ENCODE data around the gene SMAD2. TPM values are rescaled to one million over a fixed set of nuclear protein-coding genes. Genes with fewer than 3 reads are reported as not detected.

The SMAD2 gene
- polyA plus RNA-seq, 6 donors from 2014 or later, result 49.9 to 77.9 (median 61.0) TPM

- no peak for ATAC-seq (ENCODE audit: low read depth in 2 of 2)
- peaks cover 2 to 25% (median 8%) of the 10 kb centered on the region in 3 donors for H3K4me1 Mint-ChIP-seq
Measured at GRCh38 chr18:47881752-47882455, 48.6 kb downstream of the SMAD2 start.

DNA sequence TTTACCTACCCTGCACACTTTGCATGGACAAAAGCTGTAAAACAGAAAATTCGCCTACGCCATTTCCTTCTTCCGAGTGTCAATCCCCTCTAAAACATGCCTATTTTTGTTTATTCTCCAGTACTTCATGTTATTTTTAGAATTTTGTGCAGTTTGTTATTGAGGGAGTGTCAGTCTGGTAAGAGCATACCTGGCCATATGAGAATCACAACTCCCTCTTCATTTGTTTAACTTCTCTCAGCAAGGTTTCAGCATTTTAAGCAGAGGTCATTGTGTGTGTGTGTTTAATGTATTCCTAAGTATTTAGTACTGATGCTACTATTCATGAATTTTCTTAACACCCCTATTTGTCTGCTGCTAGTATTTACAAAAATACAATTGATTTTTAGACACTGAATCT is 49.4 kb downstream of the SMAD2 start:
- H3K4me1 Mint-ChIP-seq, result peaks cover 0 to 25% (median 8%) of the 10 kb centered on the region in 3 donors
- H3K9me3 Mint-ChIP-seq, result peaks cover 0 to 2% (median 0%) of the 10 kb centered on the region in 7 donors
- H3K27me3 Mint-ChIP-seq, result no peaks in the 10 kb centered on the region
- ATAC-seq (ENCODE audit: low read depth in 2 of 2), result no peak
- H3K27ac Mint-ChIP-seq, result no peak overlapping the region
- peaks cover 23 to 28% of the 10 kb centered on the region in 2 donors for H3K36me3 Mint-ChIP-seq
- no peak overlapping the region for H3K4me3 Mint-ChIP-seq
- no peak for DNase-seq

More at GRCh38 chr18:47881752-47882455, 48.6 kb downstream of the SMAD2 start:
- Mint-ChIP-seq H3K27ac (no peak overlapping the region), H3K27me3 (no peaks in the 10 kb centered on the region), H3K9me3 (peaks cover 0 to 2% (median 0%) of the 10 kb centered on the region in 7 donors), H3K4me3 (no peak overlapping the region), H3K36me3 (peaks cover 24 to 36% of the 10 kb centered on the region in 2 donors)
- no peak for DNase-seq

DNA sequence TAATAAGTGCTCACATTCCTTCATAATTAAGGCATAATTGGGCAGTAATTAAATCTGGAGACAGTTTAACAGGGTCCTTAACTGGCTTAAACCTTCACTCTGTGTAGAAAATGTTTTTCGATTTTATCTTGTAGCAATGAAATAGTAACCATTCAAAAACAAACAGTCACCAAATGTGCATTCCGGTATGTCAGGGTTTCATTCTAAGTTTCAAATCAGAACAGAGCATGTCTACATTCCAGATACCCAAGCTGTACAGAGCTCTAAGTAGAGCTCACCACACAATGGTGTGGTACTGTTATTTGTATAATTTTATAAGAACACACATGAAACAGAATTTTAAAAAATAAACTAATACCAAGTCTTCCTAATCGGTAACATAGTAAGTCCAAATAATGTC is 52.6 kb downstream of the SMAD2 start:
- Mint-ChIP-seq H3K27ac (no peak overlapping the region), H3K4me3 (no peak overlapping the region)

GRCh38 chr18:47876813-47877212 is 53.6 kb downstream of the SMAD2 start:
- ATAC-seq (ENCODE audit: low read depth in 2 of 2), result no peak
- Mint-ChIP-seq H3K27me3 (no peaks in the 10 kb centered on the region), H3K9me3 (peaks cover 0 to 2% (median 0%) of the 10 kb centered on the region in 7 donors), H3K4me3 (no peak overlapping the region), H3K4me1 (peaks cover 0 to 18% (median 11%) of the 10 kb centered on the region in 3 donors), H3K27ac (no peak overlapping the region), H3K36me3 (peaks cover 12 to 31% of the 10 kb centered on the region in 2 donors)
- DNase-seq, result no peak

More for the DNA sequence above, 52.6 kb downstream of the SMAD2 start:
- no peak for DNase-seq
- Mint-ChIP-seq H3K27me3 (no peaks in the 10 kb centered on the region), H3K9me3 (peaks cover 0 to 2% (median 0%) of the 10 kb centered on the region in 7 donors), H3K36me3 (peaks cover 12 to 31% of the 10 kb centered on the region in 2 donors), H3K4me1 (peaks cover 0 to 18% (median 11%) of the 10 kb centered on the region in 3 donors)
- ATAC-seq (ENCODE audit: low read depth in 2 of 2), result no peak

DNA sequence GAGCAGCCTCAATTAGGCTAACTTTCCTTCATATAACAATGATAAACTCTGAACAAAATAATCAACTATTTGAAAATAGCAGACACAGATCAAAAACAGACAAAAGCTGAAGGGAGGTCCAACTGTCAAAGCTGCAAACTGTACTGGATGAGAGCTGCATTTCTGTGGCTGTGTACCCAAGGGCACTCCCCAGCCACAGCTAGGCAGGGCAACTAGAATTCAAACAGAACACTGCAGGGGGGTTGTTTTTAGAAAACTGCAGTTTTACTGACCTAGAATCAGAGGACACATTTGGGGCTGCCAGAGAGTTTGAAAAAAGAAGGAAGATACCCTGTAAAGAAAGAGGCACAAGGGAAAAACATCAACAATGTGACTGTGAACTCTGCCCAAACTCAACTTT is 56.8 kb downstream of the SMAD2 start:
- Mint-ChIP-seq H3K4me3 (no peak overlapping the region), H3K9me3 (no peaks in the 10 kb centered on the region), H3K36me3 (peaks cover 0 to 21% of the 10 kb centered on the region in 2 donors), H3K27ac (no peak overlapping the region), H3K27me3 (no peaks in the 10 kb centered on the region), H3K4me1 (peaks cover 0 to 17% (median 3%) of the 10 kb centered on the region in 3 donors)
- ATAC-seq (ENCODE audit: low read depth in 2 of 2) (no peak), DNase-seq (no peak)

DNA sequence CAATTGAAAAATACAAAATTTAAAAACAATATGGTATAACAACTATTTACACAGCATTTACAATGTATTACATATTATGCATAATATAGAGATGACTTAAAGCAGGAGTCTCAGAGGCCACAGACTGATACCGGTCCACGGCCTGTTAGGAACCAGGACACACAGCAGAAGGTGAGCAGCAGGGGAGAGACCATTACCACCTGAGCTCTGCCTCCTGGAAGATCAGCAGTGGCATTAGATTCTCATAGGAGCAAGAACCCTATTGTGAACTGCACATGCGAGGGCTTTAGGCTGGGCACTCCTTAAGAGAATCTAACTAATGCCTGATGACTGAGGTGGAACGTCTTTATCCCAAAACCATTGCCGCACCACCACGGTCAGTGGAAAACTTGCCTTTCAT is 58.0 kb downstream of the SMAD2 start:
- Mint-ChIP-seq H3K4me1 (peaks cover 0 to 14% (median 3%) of the 10 kb centered on the region in 3 donors), H3K27ac (no peak overlapping the region), H3K4me3 (no peak overlapping the region), H3K9me3 (no peaks in the 10 kb centered on the region), H3K27me3 (no peaks in the 10 kb centered on the region), H3K36me3 (peaks cover 0 to 22% of the 10 kb centered on the region in 2 donors)
- ATAC-seq (ENCODE audit: low read depth in 2 of 2), result no peak
- DNase-seq, result no peak

DNA sequence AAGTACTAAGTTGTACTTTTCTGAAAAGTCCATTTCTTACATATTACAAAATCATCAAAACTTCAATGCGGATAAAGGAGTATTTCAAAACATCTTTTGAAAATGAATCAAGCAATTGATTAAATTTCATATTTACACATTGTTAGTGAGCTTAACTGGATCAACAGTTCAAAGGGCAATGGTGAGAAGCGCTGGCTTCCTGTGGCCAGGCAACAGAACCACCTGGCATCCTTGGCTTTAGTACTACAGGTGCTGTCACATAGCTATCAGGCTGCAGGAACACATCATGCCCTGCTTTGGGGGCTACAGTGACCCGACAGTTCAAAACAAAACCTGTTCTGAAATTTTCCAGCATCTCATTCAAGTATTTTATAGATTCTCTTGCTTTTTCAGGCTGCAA is 59.2 kb downstream of the SMAD2 start:
- peaks cover 0 to 14% (median 3%) of the 10 kb centered on the region in 3 donors for H3K4me1 Mint-ChIP-seq
- peaks cover 8 to 29% of the 10 kb centered on the region in 2 donors for H3K36me3 Mint-ChIP-seq
- no peaks in the 10 kb centered on the region for H3K9me3 Mint-ChIP-seq
- H3K27me3 Mint-ChIP-seq, result no peaks in the 10 kb centered on the region
- no peak for DNase-seq
- no peak overlapping the region for H3K4me3 Mint-ChIP-seq
- H3K27ac Mint-ChIP-seq, result no peak overlapping the region
- ATAC-seq (ENCODE audit: low read depth in 2 of 2), result no peak

GRCh38 chr18:47870605-47871004 is 59.9 kb downstream of the SMAD2 start:
- no peak overlapping the region for H3K4me3 Mint-ChIP-seq
- no peak for DNase-seq
- no peak overlapping the region for H3K27ac Mint-ChIP-seq
- ATAC-seq (ENCODE audit: low read depth in 2 of 2), result no peak
- H3K27me3 Mint-ChIP-seq, result no peaks in the 10 kb centered on the region
- peaks cover 8 to 29% of the 10 kb centered on the region in 2 donors for H3K36me3 Mint-ChIP-seq
- peaks cover 0 to 14% (median 3%) of the 10 kb centered on the region in 3 donors for H3K4me1 Mint-ChIP-seq
- H3K9me3 Mint-ChIP-seq, result no peaks in the 10 kb centered on the region

DNA sequence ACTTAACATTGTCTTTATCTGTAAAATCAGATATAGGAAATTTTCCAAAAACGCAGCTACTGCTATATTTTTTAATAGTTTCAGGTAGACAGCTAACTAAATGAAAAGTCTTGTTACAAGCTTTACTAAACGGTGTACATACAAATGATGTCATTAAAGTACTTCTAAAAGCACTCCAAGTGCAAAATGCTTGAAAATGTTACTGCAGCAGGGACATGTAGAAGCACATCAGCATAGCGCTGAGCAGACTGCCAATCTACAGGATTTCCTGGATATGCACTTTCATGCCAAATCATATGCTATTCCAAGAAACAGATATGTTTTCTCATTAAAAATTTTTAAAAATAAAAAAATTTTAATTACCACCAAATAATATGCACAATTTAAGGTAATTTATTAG is 61.7 kb downstream of the SMAD2 start:
- Mint-ChIP-seq H3K4me1 (peaks cover 0 to 5% (median 3%) of the 10 kb centered on the region in 3 donors), H3K36me3 (peaks cover 12 to 35% of the 10 kb centered on the region in 2 donors), H3K27me3 (no peaks in the 10 kb centered on the region), H3K4me3 (no peak overlapping the region), H3K27ac (no peak overlapping the region), H3K9me3 (no peaks in the 10 kb centered on the region)
- ATAC-seq (ENCODE audit: low read depth in 2 of 2), result no peak
- DNase-seq, result no peak

DNA sequence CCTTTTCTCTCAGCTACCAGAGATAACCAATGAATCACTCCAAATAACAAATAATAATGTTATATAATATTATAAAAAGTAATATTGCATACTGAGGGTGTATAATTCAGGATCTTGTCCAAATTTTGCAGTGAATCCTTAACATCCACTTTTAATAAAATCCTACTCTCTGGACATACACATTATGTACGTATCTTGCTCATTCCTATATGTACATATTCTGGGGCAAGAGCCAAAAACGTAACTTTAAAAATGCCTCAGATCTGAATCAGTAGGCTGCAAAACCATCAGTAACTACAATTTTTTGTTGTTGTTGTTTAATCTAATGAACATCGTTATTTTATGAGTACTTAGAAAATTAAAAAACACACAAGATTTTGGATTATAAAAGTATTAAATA is 65.3 kb downstream of the SMAD2 start:
- no peak for DNase-seq
- Mint-ChIP-seq H3K4me1 (peaks cover 0 to 5% (median 0%) of the 10 kb centered on the region in 3 donors), H3K36me3 (peaks cover 20 to 59% of the 10 kb centered on the region in 2 donors), H3K27me3 (no peaks in the 10 kb centered on the region), H3K9me3 (peaks cover 0 to 4% (median 0%) of the 10 kb centered on the region in 7 donors), H3K27ac (no peak overlapping the region), H3K4me3 (no peak overlapping the region)
- ATAC-seq (ENCODE audit: low read depth in 2 of 2), result no peak

GRCh38 chr18:47863041-47863440 is 67.4 kb downstream of the SMAD2 start:
- Mint-ChIP-seq H3K4me3 (no peak overlapping the region), H3K27ac (peak overlapping the region in 1 of 6 donors; percentile 3), H3K4me1 (no peaks in the 10 kb centered on the region), H3K36me3 (peaks cover 37 to 69% of the 10 kb centered on the region in 2 donors), H3K9me3 (peaks cover 5 to 24% (median 15%) of the 10 kb centered on the region in 7 donors), H3K27me3 (no peaks in the 10 kb centered on the region)
- DNase-seq (no peak), ATAC-seq (ENCODE audit: low read depth in 2 of 2) (no peak)

- Mint-ChIP-seq H3K27me3 (no peaks in the 10 kb centered on the region), H3K9me3 (peaks cover 8 to 55% (median 40%) of the 10 kb centered on the region in 7 donors), H3K27ac (no peak overlapping the region), H3K4me3 (no peak overlapping the region), H3K4me1 (no peaks in the 10 kb centered on the region), H3K36me3 (peaks cover 43 to 65% of the 10 kb centered on the region in 2 donors)
- DNase-seq, result no peak
- no peak for ATAC-seq (ENCODE audit: low read depth in 2 of 2)
Measured at GRCh38 chr18:47858607-47859006, 71.9 kb downstream of the SMAD2 start.

- Mint-ChIP-seq H3K36me3 (peaks cover 12 to 30% of the 10 kb centered on the region in 2 donors), H3K27ac (no peak overlapping the region), H3K27me3 (no peaks in the 10 kb centered on the region), H3K4me3 (no peak overlapping the region), H3K4me1 (no peaks in the 10 kb centered on the region), H3K9me3 (no peaks in the 10 kb centered on the region)
- no peak for ATAC-seq (ENCODE audit: low read depth in 2 of 2)
- DNase-seq, result no peak
Measured at GRCh38 chr18:47847635-47848034, 82.8 kb downstream of the SMAD2 start.

DNA sequence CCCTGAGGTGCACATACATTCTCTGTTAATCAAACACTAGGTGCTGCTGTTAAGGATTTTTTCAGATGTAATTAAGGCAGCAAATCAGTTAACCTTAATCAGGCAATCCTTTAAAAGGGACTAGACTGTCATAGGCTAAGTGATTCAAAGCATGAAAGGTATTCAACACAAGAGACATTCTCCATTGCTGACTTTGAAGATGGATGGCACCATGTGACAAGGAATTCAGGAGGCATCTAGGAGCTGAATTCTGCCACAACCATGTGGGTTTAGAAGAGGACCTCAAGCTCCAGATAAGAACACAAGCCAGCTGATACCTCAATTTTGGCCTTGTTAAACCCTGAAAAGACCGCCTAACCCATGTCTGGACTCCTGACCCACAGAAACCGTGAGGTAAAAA is 84.0 kb downstream of the SMAD2 start:
- Mint-ChIP-seq H3K27me3 (no peaks in the 10 kb centered on the region), H3K4me1 (no peaks in the 10 kb centered on the region), H3K4me3 (no peak overlapping the region), H3K36me3 (peaks cover 12 to 31% of the 10 kb centered on the region in 2 donors), H3K27ac (no peak overlapping the region), H3K9me3 (no peaks in the 10 kb centered on the region)
- DNase-seq (no peak), ATAC-seq (ENCODE audit: low read depth in 2 of 2) (no peak)

Measured in naive B cell (primary cell).